ENCODE data around the gene B4GALT1. TPM values are rescaled to one million over a fixed set of nuclear protein-coding genes. Genes with fewer than 3 reads are reported as not detected.
"Not testable (repeated sequence)": the region's sequence is repeated elsewhere in the genome, so short reads cannot be mapped to it uniquely, and the experiment has no call there.

B4GALT1 gene
- total and polyA plus RNA-seq, 2 donors (not counting 1 experiment from before 2014, with no cell fraction given), result 24.1 to 64.8 TPM

DNA sequence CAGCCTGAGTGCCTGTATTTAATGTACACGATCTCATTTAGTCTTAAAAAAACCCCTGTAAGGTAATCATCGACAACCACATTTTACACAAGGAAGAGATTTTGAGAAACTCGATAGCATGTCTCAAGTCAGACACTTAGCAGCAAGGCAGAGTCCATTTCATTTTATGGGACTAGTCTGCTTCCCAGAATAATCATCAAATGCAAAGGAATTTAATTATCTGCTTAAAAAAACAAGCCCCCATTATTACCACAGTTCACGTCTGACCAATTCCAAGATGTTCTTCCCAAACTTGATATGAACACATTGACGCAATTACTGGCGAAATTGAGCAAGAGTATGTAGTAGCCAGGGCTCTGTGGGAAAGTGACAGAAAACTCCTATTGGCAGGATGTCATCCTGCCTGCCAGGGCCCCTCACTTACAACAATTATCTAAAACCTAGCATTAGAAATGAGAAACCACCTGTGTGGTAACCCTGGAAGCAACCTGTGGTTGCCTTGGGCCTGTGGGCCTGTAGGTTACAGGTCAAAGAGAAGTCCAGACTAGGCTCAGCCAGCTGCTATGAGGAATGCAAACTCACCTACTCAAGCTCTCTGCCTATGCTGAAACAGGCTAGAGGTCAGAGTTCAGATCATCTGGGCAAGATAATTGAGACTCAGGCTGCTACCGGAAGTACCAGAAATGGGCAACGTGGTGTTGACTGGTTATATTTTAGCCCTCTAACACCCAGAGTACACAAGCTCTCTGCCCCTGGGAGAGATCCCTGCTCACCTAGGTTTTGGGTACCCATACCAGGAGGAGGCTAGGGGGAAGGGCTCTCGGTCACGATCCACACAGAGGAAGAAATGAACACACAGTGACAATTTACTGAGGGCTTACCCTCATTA, 1.6 kb downstream of the B4GALT1 start:
- Histone ChIP-seq H3K27me3 (ENCODE audit: control insufficient read depth, insufficient read depth, low read length) (no peaks in the 10 kb centered on the region), H3K4me1 (ENCODE audit: control insufficient read depth, extremely low read depth, insufficient read depth, low read length) (peaks cover 29% of the 10 kb centered on the region)

DNA sequence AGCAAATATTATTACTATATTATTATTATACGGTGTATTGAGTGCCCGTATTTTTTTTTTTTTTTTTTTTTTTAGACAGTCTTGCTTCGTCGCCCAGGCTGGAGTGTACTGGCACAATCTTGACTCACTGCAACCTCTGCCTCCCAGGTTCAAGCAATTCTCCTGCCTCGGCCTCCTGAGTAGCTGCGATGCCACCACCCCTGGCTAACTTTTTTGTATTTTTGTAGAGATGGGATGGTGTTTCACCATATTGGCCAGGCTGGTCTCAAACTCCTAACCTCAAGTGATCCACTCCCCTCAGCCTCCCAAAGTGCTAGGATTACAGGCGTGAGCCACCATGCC, 2.2 kb downstream of the B4GALT1 start:
- H2AFZ ChIP-seq (ENCODE audit: low read length); H3K27me3 ChIP-seq (ENCODE audit: control insufficient read depth, insufficient read depth, low read length); H3K36me3 ChIP-seq (ENCODE audit: control insufficient read depth, insufficient read depth, low read length); H3K9me3 ChIP-seq (ENCODE audit: control insufficient read depth, insufficient read depth, low read depth, low read length); DNase-seq (ENCODE audit: low read depth in 2 of 2); H4K20me1 ChIP-seq (ENCODE audit: control insufficient read depth, extremely low read depth, insufficient read depth, low read length); H3K9ac ChIP-seq (ENCODE audit: insufficient read depth, low read length): not testable (repeated sequence)
- peaks cover 65% of the 10 kb centered on the region for H3K79me2 ChIP-seq (ENCODE audit: control insufficient read depth, insufficient read depth, low read length)
- H3K4me1 ChIP-seq (ENCODE audit: control insufficient read depth, extremely low read depth, insufficient read depth, low read length), result peaks cover 35% of the 10 kb centered on the region
- H3K4me3 ChIP-seq (replicated peaks in 1 of 4; ENCODE audit: control extremely low read depth in 1 of 4, insufficient read depth in 1 of 4, low read depth in 3 of 4, low read length in 4 of 4), result peak overlapping the region; percentile 80 to 98 (median 86)
- peak overlapping the region; percentile 91 for H3K27ac ChIP-seq (ENCODE audit: insufficient read depth, low read length)
- H3K4me2 ChIP-seq (ENCODE audit: extremely low read depth, insufficient read depth, low read length), result peak overlapping the region; percentile 97

More for the DNA sequence above, 1.6 kb downstream of the B4GALT1 start:
- H3K4me2 ChIP-seq (ENCODE audit: extremely low read depth, insufficient read depth, low read length), result peak overlapping the region; percentile 97
- H3K36me3 ChIP-seq (ENCODE audit: control insufficient read depth, insufficient read depth, low read length), result no peaks in the 10 kb centered on the region
- H3K9me3 ChIP-seq (ENCODE audit: control insufficient read depth, insufficient read depth, low read depth, low read length), result no peaks in the 10 kb centered on the region
- DNase-seq (ENCODE audit: low read depth in 2 of 2), result peak; percentile 85 to 97
- H4K20me1 ChIP-seq (ENCODE audit: control insufficient read depth, extremely low read depth, insufficient read depth, low read length), result no peaks in the 10 kb centered on the region
- TF ChIP-seq, protein P1, sequence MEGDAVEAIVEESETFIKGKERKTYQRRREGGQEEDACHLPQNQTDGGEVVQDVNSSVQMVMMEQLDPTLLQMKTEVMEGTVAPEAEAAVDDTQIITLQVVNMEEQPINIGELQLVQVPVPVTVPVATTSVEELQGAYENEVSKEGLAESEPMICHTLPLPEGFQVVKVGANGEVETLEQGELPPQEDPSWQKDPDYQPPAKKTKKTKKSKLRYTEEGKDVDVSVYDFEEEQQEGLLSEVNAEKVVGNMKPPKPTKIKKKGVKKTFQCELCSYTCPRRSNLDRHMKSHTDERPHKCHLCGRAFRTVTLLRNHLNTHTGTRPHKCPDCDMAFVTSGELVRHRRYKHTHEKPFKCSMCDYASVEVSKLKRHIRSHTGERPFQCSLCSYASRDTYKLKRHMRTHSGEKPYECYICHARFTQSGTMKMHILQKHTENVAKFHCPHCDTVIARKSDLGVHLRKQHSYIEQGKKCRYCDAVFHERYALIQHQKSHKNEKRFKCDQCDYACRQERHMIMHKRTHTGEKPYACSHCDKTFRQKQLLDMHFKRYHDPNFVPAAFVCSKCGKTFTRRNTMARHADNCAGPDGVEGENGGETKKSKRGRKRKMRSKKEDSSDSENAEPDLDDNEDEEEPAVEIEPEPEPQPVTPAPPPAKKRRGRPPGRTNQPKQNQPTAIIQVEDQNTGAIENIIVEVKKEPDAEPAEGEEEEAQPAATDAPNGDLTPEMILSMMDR (conservative IDR thresholded peaks at IDR 0.05 in 1 of 2, IDR thresholded peaks at IDR 0.05 in 1 of 2; ENCODE audit: low read depth in 1 of 2, low read length in 2 of 2), result no peak
- no peak for TF ChIP-seq EZH2 (IDR thresholded peaks at IDR 0.05; ENCODE audit: low read length, missing control alignments)
- peaks cover 59% of the 10 kb centered on the region for H3K79me2 ChIP-seq (ENCODE audit: control insufficient read depth, insufficient read depth, low read length)
- peak overlapping the region; percentile 80 to 98 (median 86) for H3K4me3 ChIP-seq (replicated peaks in 1 of 4; ENCODE audit: control extremely low read depth in 1 of 4, insufficient read depth in 1 of 4, low read depth in 3 of 4, low read length in 4 of 4)
- H3K9ac ChIP-seq (ENCODE audit: insufficient read depth, low read length), result peak overlapping the region; percentile 90
- H3K27ac ChIP-seq (ENCODE audit: insufficient read depth, low read length), result peak overlapping the region; percentile 91
- H2AFZ ChIP-seq (ENCODE audit: low read length), result no peak overlapping the region

DNA sequence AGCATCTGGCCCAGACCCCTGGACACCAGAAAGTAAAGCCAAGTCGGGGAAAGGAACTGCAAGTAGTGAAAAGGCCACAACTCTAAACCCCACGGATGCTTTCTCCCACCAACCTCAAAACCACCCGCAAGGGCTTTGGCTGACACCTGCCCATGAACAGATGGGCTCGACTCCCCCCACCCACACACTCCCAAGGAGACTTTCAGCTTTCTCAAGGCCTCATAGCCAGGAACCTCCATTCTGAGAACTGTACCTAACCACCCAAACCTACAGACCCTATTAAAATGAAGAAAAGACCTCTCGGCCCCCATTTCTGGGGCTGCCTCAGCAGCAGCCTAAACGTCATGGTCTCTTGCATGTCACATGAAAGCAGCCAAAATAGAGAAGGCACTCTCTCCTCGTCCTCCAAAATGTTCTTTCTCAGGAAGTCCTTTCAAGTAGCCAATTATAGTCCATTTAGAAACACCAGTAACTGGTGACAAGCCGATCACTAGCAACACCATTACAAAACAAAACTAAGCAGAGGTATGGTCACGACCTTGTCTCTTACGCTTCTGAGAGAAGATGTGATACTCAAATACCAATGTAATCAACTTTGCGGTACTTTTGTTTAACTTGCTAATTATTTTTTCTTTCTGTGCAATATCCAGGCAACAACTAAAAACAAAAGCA, 2.9 kb downstream of the B4GALT1 start:
- Histone ChIP-seq H3K4me3 (replicated peaks in 1 of 4; ENCODE audit: control extremely low read depth in 1 of 4, insufficient read depth in 1 of 4, low read depth in 3 of 4, low read length in 4 of 4) (peak overlapping the region; percentile 33 to 98 (median 84)), H2AFZ (ENCODE audit: low read length) (no peak overlapping the region), H3K9ac (ENCODE audit: insufficient read depth, low read length) (no peak overlapping the region), H3K27ac (ENCODE audit: insufficient read depth, low read length) (peak overlapping the region; percentile 37), H4K20me1 (ENCODE audit: control insufficient read depth, extremely low read depth, insufficient read depth, low read length) (no peaks in the 10 kb centered on the region), H3K4me1 (ENCODE audit: control insufficient read depth, extremely low read depth, insufficient read depth, low read length) (peaks cover 42% of the 10 kb centered on the region), H3K9me3 (ENCODE audit: control insufficient read depth, insufficient read depth, low read depth, low read length) (no peaks in the 10 kb centered on the region), H3K79me2 (ENCODE audit: control insufficient read depth, insufficient read depth, low read length) (peaks cover 71% of the 10 kb centered on the region), H3K36me3 (ENCODE audit: control insufficient read depth, insufficient read depth, low read length) (no peaks in the 10 kb centered on the region), H3K4me2 (ENCODE audit: extremely low read depth, insufficient read depth, low read length) (peak overlapping the region; percentile 97), H3K27me3 (ENCODE audit: control insufficient read depth, insufficient read depth, low read length) (no peaks in the 10 kb centered on the region)
- no peak for DNase-seq (ENCODE audit: low read depth in 2 of 2)
- no peak for TF ChIP-seq EZH2 (IDR thresholded peaks at IDR 0.05; ENCODE audit: low read length, missing control alignments)
- TF ChIP-seq, protein P1 (conservative IDR thresholded peaks at IDR 0.05 in 1 of 2, IDR thresholded peaks at IDR 0.05 in 1 of 2; ENCODE audit: low read depth in 1 of 2, low read length in 2 of 2), result no peak
